ENCODE data around the gene CATSPER3.

GRCh38 chr5:135059000-135059923 is 91.6 kb downstream of the CATSPER3 start:
- TF ChIP-seq EZH2 (IDR thresholded peaks at IDR 0.05; ENCODE audit: insufficient read depth, poor library complexity, severe bottlenecking) = no peak
- TF ChIP-seq EZH2phosphoT487 (IDR thresholded peaks at IDR 0.05; ENCODE audit: insufficient read depth, low read depth) = no peak

Measured in GM23248 (cell line).